GM21390 (cell line): ENCODE results near the gene HEXD.
"Not testable (repeated sequence)": the region's sequence is repeated elsewhere in the genome, so short reads cannot be mapped to it uniquely, and the experiment has no call there.

Experiments
- ATAC-seq: cut with Tn5 transposase; IDR thresholded peaks from one replicate; pipeline ENCODE4 v1.9.1; 2021; ENCODE audit not compliant: unreplicated experiment

The HEXD gene

GRCh38 chr17:82396601-82397435, 21.3 kb upstream of the HEXD start:
- no peak for ATAC-seq

- no peak for ATAC-seq
These were observed 20.5 kb upstream of the HEXD start for GRCh38 chr17:82397449-82398335.

- no peak for ATAC-seq
These were observed 19.1 kb upstream of the HEXD start for GRCh38 chr17:82399041-82399441.

- no peak for ATAC-seq
These were observed 18.5 kb upstream of the HEXD start for GRCh38 chr17:82399601-82400101.

- no peak for ATAC-seq
These were observed 17.9 kb upstream of the HEXD start for GRCh38 chr17:82400206-82400605.

GRCh38 chr17:82400830-82401229, 17.3 kb upstream of the HEXD start:
- ATAC-seq = peak; percentile 46

GRCh38 chr17:82402865-82403264, 15.3 kb upstream of the HEXD start:
- peak; percentile 65 for ATAC-seq

- ATAC-seq = no peak
These were observed 14.2 kb upstream of the HEXD start for GRCh38 chr17:82403662-82404660.

GRCh38 chr17:82405051-82405450, 13.1 kb upstream of the HEXD start:
- no peak for ATAC-seq

- no peak for ATAC-seq
These were observed 11.9 kb upstream of the HEXD start for GRCh38 chr17:82406131-82406671.

GRCh38 chr17:82407255-82407654, 10.9 kb upstream of the HEXD start:
- no peak for ATAC-seq

GRCh38 chr17:82408288-82408937, 9.7 kb upstream of the HEXD start:
- ATAC-seq = no peak

GRCh38 chr17:82408938-82409318, 9.2 kb upstream of the HEXD start:
- no peak for ATAC-seq

- no peak for ATAC-seq
These were observed 8.0 kb upstream of the HEXD start for GRCh38 chr17:82410014-82410716.

GRCh38 chr17:82411396-82412053, 6.6 kb upstream of the HEXD start:
- no peak for ATAC-seq

- ATAC-seq = not testable (repeated sequence)
These were observed 6.1 kb upstream of the HEXD start for GRCh38 chr17:82412081-82412480.

- no peak for ATAC-seq
These were observed 5.3 kb upstream of the HEXD start for GRCh38 chr17:82412535-82413520.
